Right forelimb (tissue), 1 donor: ENCODE data around the gene PES1.
"Not testable (repeated sequence)": the region's sequence is repeated elsewhere in the genome, so short reads cannot be mapped to it uniquely, and the experiment has no call there.

Source experiments
- DNase-seq: peaks from one replicate; pipeline ENCODE4 v3.0.0-alpha.2; 2018

PES1 gene

DNA sequence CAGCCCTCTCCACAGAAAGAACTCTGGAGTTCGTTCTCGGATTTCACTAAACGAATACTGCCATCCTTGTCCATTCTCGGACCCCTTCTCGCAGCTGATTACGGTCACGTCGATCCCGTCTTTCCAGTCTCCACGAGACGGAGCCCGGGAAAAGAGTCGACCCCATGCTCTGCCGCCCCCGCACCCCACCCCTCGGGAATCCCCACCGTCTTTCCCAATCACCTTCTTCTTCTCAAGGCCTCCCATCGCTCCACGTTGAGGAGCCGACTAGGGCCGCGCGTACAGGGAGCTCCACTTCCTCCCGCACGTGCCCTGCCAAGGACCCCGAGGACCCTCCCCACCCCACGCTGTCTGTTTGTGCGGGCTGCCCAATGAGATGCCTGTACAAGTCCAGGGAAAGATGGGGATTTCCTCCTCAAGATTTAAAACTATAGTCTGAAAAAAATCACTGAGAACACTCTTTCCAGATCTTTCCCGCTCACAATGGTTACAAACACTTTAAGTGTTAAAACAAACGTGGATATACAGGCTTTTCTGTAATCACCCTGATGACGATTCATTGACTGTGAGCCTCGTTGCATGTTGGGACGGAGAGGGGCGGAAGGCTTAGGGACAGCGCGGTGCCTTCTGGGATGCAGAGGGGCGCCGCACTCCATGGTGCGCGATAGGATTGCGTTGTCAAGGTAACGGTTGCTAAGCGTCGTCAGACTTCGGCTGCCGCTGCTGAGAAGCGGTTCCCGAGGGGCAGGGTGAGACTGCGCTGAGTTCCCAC lies at the start of gene PES1:
TSS of gene PES1 (minus strand) at position 323 of the 772 bp plus-strand sequence. CDS start at position 246, 77 bp downstream.
- DNase-seq = peak; percentile 96

DNA sequence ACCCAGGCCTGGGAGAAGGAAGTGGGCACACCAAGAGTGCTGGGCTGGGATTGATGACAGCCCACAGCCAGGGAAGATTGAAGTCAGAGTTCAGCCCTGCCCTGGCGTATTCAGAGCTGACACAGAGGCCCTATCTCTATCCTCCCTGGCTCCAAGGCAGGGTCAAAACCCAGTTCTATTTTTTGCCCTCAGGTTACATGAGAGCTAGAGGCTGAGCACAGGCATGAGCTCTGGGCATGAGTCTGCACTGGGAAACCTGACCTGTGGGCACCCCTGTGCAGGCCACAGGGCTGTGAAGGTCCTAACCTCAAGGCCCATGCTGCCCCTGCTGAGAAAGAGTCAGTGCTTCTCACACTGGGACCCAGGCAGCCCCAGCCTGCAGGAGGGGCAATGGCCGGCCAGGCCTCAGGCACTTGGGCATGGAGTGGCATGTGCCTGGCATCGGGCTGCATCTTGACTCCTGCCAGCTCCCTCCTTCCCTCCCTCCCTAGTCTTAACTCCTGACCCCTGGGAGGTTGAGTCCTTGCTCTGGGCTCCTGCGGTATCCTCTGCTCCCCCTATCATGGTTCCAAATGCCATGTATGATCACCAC lies 49.2 kb upstream of the PES1 start:
- no peak for DNase-seq

DNA sequence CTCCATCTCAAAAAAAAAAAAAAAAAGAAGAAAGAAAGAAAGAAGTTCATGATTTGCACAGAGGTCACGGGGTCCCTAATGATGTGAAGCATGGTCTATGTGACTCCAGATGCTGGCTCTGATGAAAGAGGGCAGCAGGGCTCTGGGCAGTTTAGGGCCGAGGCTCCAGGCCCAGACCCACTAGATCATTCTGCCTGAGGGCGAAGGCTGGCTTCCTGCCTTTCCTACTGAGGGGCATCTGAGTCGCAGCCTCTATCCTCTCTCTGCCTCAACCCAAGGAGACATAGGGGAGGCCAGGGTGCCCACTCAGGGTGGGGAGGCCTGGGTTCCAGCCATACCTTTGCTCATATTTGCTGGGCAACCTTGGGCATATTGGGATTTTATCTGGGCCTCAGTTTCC lies 48.7 kb upstream of the PES1 start:
- no peak for DNase-seq

DNA sequence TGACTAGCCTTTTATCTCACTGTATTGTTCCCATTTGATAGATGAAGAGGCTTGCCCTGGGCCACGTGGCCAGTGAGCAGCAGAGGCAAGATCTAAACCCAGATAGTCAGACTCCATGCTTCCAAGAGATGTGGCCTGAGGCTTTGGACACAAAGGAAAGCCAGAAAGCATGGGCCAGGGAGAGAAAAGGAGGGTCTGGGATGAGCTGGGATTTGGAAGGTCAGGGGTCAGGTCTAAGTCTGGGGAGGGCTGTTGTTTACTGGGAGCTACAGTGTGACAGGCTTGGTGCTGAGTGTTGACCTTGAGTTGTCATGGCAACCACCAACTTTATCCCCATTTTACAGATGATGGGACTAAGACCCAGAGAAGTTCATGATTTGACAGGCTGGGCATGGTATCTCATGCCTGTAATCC lies 46.0 kb upstream of the PES1 start:
- DNase-seq = no peak

DNA sequence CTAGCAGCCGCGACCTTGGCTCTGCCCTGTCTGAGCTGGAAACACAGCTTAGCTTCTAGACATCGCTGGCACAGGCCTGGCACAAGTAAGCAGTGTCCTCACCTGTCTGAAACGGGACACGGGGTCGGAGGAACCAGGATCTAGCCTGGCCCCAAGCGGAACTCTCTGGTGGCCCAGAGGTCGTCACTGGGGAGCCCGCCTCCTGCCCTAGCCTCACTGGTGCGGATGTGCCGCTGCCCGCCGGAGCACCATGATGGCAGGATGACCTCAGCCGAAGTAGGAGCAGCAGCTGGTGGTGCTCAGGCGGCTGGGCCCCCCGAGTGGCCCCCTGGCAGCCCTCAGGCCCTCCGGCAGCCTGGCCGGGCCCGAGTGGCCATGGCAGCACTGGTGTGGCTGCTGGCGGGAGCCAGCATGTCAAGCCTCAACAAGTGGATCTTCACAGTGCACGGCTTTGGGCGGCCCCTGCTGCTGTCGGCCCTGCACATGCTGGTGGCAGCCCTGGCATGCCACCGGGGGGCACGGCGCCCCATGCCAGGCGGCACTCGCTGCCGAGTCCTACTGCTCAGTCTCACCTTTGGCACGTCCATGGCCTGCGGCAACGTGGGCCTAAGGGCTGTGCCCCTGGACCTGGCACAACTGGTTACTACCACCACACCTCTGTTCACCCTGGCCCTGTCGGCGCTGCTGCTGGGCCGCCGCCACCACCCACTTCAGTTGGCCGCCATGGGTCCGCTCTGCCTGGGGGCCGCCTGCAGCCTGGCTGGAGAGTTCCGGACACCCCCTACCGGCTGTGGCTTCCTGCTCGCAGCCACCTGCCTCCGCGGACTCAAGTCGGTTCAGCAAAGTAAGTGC lies 44.7 kb upstream of the PES1 start:
- peak; percentile 54 for DNase-seq

DNA sequence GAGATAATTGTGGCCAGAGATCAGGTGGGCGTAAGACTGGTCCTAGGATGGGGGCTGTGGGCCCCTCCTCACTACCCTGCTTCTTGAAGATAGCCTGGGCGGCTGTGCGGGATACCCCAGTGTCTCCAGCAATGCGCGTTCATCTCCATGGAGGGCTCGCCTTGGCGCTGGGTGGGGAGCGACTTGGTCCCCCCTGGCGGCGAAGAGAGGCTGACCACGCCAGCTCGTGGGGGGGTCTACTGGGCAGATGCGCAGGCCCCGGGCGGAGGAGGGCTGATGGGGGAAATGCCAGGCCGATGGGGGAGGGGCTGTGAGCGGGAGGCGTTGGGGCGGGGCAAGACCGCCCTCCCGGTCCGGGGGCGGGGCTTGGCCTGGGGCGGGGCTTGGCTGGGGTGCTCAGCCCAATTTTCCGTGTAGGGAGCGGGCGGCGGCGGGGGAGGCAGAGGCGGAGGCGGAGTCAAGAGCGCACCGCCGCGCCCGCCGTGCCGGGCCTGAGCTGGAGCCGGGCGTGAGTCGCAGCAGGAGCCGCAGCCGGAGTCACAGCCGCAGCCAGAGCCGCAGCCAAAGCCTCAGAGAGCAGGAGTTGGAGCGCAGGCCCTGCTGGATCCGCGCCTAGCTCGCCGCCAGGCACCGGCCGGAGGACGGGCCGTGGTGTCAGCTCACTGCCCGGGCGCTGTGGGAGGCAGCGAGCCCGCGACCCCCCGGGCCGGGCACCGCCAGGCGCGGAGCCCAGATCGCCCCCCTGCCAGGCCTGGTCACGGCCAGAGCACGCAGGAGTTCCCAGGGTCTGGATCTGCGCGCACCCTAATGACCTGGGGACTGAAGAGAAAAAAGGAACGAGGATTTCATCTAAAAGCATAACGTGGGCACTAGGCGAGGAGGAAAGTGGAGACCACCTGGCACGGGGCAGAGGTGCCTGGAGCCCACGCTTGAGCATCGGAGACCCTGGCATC lies 43.8 kb upstream of the PES1 start, which contains the start of gene SLC35E4:
TSS of gene SLC35E4 (plus strand) at position 509 of the 953 bp plus-strand sequence. CDS start 670 bp downstream, outside the sequence.
- peak; percentile 94 for DNase-seq

GRCh38 chr22:30634471-30635233 lies 42.9 kb upstream of the PES1 start:
- DNase-seq = peak; percentile 88

DNA sequence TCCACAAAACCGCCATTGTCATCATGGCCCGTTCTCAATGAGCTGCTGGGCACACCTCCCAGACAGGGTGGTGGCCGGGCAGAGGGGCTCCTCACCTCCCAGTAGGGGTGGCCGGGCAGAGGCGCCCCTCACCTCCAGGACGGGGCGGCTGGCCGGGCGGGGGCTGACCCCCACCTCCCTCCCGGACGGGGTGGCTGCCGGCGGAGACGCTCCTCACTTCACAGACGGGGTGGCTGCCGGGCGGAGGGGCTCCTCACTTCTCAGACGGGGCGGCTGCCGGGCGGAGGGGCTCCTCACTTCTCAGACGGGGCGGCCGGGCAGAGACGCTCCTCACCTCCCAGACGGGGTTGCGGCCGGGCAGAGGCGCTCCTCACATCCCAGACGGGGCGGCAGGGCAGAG lies 39.8 kb upstream of the PES1 start:
- not testable (repeated sequence) for DNase-seq

DNA sequence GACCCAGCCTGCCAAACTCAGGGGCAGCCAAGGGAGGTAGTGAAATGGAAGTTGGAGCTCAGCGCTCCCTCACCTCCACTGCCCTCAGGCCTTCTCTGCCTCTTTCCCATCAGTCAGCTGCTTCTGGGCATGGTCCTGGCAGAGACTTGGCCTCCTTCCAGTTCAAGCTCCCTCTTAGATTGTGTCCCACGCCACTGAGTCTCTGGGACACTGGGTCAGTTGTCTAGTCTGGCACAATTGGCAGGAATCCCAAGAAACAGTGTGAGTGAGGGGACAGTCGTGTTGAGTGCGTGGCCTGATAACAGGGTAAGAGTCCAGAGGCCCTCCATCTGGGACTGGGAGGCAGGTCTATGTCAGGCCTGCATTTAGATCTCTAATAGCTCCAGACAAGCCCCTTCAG lies 36.8 kb upstream of the PES1 start:
- no peak for DNase-seq

GRCh38 chr22:30627471-30627870 lies 35.8 kb upstream of the PES1 start:
- no peak for DNase-seq

DNA sequence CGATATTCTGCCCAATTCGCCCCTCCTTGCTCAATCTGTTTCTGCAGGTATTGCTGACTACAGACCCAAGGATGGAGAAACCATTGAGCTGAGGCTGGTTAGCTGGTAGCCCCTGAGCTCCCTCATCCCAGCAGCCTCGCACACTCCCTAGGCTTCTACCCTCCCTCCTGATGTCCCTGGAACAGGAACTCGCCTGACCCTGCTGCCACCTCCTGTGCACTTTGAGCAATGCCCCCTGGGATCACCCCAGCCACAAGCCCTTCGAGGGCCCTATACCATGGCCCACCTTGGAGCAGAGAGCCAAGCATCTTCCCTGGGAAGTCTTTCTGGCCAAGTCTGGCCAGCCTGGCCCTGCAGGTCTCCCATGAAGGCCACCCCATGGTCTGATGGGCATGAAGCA lies 34.7 kb upstream of the PES1 start:
- DNase-seq = no peak

DNA sequence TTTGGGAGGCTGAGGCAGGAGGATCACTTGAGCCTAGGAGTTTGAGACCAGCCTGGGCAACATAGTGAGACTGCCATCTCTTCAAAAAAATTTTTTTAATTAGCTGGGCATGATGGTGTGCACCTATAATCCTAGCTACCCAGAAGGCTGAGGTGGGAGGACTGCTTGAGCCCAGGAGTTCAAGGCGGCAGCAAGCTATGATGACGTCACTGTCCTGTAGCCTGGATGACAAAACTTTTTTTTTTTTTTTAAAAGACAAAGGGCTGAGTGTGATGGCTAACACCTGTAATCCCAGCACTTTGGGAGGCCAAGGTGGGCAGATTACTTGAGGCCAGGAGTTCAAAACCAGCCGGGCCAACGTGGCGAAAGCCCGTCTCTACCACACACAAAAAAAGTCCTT lies 28.2 kb upstream of the PES1 start:
- not testable (repeated sequence) for DNase-seq

DNA sequence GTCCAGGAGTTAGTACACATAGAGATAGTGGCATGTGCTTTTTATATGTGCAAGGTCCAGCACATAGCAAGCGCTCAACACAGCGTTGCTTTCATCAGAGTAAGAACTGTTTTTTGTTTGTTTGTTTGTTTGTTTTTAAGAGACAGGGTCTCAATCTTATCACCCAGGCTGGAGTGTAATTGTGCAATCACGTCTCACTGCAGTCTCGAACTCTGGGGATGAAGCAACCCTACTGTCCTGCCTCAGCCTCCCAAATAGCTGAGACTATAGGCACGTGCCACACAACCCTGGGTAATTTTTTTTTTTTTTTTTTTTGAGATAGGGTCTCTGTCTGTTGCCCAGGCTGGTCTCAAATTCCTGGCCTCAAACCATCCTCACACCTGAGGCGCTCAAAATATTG lies 26.1 kb upstream of the PES1 start:
- no peak for DNase-seq

DNA sequence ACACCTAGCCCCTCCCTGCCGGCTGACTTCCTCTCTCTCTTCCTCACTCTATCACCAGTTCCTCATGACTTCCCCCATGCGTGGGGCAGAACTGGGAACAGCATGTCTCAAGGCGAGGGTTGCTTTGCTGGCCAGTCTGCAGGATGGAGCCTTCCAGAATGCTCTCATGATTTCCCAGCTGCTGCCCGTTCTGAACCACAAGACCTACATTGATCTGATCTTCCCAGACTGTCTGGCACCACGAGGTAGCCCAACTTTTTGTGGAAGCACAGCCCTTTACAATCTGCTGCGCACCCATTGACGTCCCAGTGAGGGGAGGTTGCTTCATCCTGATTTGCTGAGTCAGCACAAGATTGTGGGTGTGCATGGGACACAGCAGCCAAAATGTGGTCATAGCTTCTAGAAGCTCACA lies 23.8 kb upstream of the PES1 start:
- DNase-seq = no peak

GRCh38 chr22:30614879-30615278 lies 23.2 kb upstream of the PES1 start:
- DNase-seq = no peak

GRCh38 chr22:30614268-30614667 lies 22.6 kb upstream of the PES1 start:
- DNase-seq = no peak

DNA sequence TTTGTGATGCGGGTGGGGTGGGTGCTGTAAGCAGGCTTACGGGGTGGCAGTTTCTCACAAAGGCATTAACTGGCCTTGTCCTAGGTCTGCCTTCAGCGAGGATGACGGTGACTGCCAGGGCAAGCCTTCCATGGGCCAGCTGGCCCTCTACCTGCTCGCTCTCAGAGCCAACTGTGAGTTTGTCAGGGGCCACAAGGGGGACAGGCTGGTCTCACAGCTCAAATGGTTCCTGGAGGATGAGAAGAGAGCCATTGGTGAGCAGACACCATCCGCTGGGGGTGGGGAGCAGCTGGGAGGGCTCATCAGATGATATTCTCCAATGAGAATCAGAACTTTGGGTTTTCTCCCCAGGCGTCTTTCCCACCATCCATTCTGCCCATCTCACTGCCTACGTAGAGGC lies 21.1 kb upstream of the PES1 start:
- no peak for DNase-seq

GRCh38 chr22:30611197-30611596 lies 19.5 kb upstream of the PES1 start:
- DNase-seq = no peak

GRCh38 chr22:30610299-30610698 lies 18.6 kb upstream of the PES1 start:
- DNase-seq = no peak

GRCh38 chr22:30609260-30610185 lies 17.8 kb upstream of the PES1 start:
- DNase-seq = no peak
